ENCODE data around the gene GPR32.
"Not testable (repeated sequence)": the region's sequence is repeated elsewhere in the genome, so short reads cannot be mapped to it uniquely, and the experiment has no call there.

GPR32 gene

GRCh38 chr19:50749490-50749889 lies 20.8 kb upstream of the GPR32 start:
- no peak for TF ChIP-seq CTCF (IDR thresholded peaks at IDR 0.05; ENCODE audit: control insufficient read depth, extremely low read depth, insufficient read depth)
- H3K4me3 ChIP-seq (ENCODE audit: low read depth, low read length): no peak overlapping the region
- DNase-seq (ENCODE audit: low read depth): no peak

GRCh38 chr19:50750010-50750409 lies 20.3 kb upstream of the GPR32 start:
- no peak overlapping the region for H3K4me3 ChIP-seq (ENCODE audit: low read depth, low read length)
- DNase-seq (ENCODE audit: low read depth): no peak
- no peak for TF ChIP-seq CTCF (IDR thresholded peaks at IDR 0.05; ENCODE audit: control insufficient read depth, extremely low read depth, insufficient read depth)

GRCh38 chr19:50753879-50754278 lies 16.4 kb upstream of the GPR32 start:
- H3K4me3 ChIP-seq (ENCODE audit: low read depth, low read length): no peak overlapping the region
- TF ChIP-seq CTCF (IDR thresholded peaks at IDR 0.05; ENCODE audit: control insufficient read depth, extremely low read depth, insufficient read depth): no peak
- DNase-seq (ENCODE audit: low read depth): no peak

GRCh38 chr19:50756244-50756643 lies 14.0 kb upstream of the GPR32 start:
- not testable (repeated sequence) for DNase-seq (ENCODE audit: low read depth); H3K4me3 ChIP-seq (ENCODE audit: low read depth, low read length)

- DNase-seq (ENCODE audit: low read depth); H3K4me3 ChIP-seq (ENCODE audit: low read depth, low read length): not testable (repeated sequence)
These were observed 12.6 kb upstream of the GPR32 start for GRCh38 chr19:50757624-50758023.

- H3K4me3 ChIP-seq (ENCODE audit: low read depth, low read length); DNase-seq (ENCODE audit: low read depth): not testable (repeated sequence)
These were observed 11.2 kb upstream of the GPR32 start for GRCh38 chr19:50759076-50759475.

- no peak for TF ChIP-seq CTCF (IDR thresholded peaks at IDR 0.05; ENCODE audit: control insufficient read depth, extremely low read depth, insufficient read depth)
- no peak for DNase-seq (ENCODE audit: low read depth)
These were observed 10.4 kb upstream of the GPR32 start for GRCh38 chr19:50759886-50760285.

GRCh38 chr19:50761501-50761900 lies 8.8 kb upstream of the GPR32 start:
- not testable (repeated sequence) for H3K4me3 ChIP-seq (ENCODE audit: low read depth, low read length); DNase-seq (ENCODE audit: low read depth)

More at GRCh38 chr19:50759886-50760285, 10.4 kb upstream of the GPR32 start:
- no peak overlapping the region for H3K4me3 ChIP-seq (ENCODE audit: low read depth, low read length)

GRCh38 chr19:50763521-50763920 lies 6.7 kb upstream of the GPR32 start:
- not testable (repeated sequence) for DNase-seq (ENCODE audit: low read depth); H3K4me3 ChIP-seq (ENCODE audit: low read depth, low read length)

GRCh38 chr19:50764409-50764808 lies 5.9 kb upstream of the GPR32 start:
- no peak for TF ChIP-seq CTCF (IDR thresholded peaks at IDR 0.05; ENCODE audit: control insufficient read depth, extremely low read depth, insufficient read depth)
- no peak for DNase-seq (ENCODE audit: low read depth)
- no peak overlapping the region for H3K4me3 ChIP-seq (ENCODE audit: low read depth, low read length)

GRCh38 chr19:50766746-50767145 lies 3.5 kb upstream of the GPR32 start:
- H3K4me3 ChIP-seq (ENCODE audit: low read depth, low read length); DNase-seq (ENCODE audit: low read depth): not testable (repeated sequence)

GRCh38 chr19:50767263-50767662 lies 3.0 kb upstream of the GPR32 start:
- not testable (repeated sequence) for H3K4me3 ChIP-seq (ENCODE audit: low read depth, low read length); DNase-seq (ENCODE audit: low read depth)
